ENCODE data around the gene HSD17B11.
"Not testable (repeated sequence)": the region's sequence is repeated elsewhere in the genome, so short reads cannot be mapped to it uniquely, and the experiment has no call there.

HSD17B11 gene

GRCh38 chr4:87356832-87357526, 34.0 kb downstream of the HSD17B11 start:
- Mint-ChIP-seq H3K27ac (no peak overlapping the region), H3K27me3 (no peaks in the 10 kb centered on the region), H3K4me1 (no peaks in the 10 kb centered on the region), H3K36me3 (ENCODE audit: low read depth) (peaks cover 16% of the 10 kb centered on the region), H3K4me3 (no peak overlapping the region), H3K9me3 (no peaks in the 10 kb centered on the region)
- ATAC-seq (no peak), DNase-seq (no peak)

- Mint-ChIP-seq H3K27ac (no peak overlapping the region), H3K4me3 (no peak overlapping the region), H3K27me3 (no peaks in the 10 kb centered on the region), H3K9me3 (no peaks in the 10 kb centered on the region), H3K36me3 (ENCODE audit: low read depth) (peaks cover 12% of the 10 kb centered on the region), H3K4me1 (no peaks in the 10 kb centered on the region)
- no peak for DNase-seq
- ATAC-seq = no peak
Measured at GRCh38 chr4:87354168-87355102, 36.6 kb downstream of the HSD17B11 start.

- Mint-ChIP-seq H3K4me3 (no peak overlapping the region), H3K9me3 (no peaks in the 10 kb centered on the region), H3K27ac (no peak overlapping the region), H3K4me1 (no peaks in the 10 kb centered on the region), H3K36me3 (ENCODE audit: low read depth) (peaks cover 12% of the 10 kb centered on the region), H3K27me3 (no peaks in the 10 kb centered on the region)
- ATAC-seq (no peak), DNase-seq (peak; percentile 12)
Measured at GRCh38 chr4:87353592-87353991, 37.4 kb downstream of the HSD17B11 start.

- ATAC-seq = no peak
- Mint-ChIP-seq H3K4me1 (no peaks in the 10 kb centered on the region), H3K27me3 (no peaks in the 10 kb centered on the region), H3K36me3 (ENCODE audit: low read depth) (peaks cover 35% of the 10 kb centered on the region), H3K27ac (no peak overlapping the region), H3K4me3 (no peak overlapping the region), H3K9me3 (peaks cover 18% of the 10 kb centered on the region)
- DNase-seq = no peak
Measured at GRCh38 chr4:87345139-87345538, 45.8 kb downstream of the HSD17B11 start.

GRCh38 chr4:87342872-87343271, 48.1 kb downstream of the HSD17B11 start:
- peaks cover 29% of the 10 kb centered on the region for H3K9me3 Mint-ChIP-seq
- H3K27ac Mint-ChIP-seq = no peak overlapping the region
- H3K4me3 Mint-ChIP-seq = no peak overlapping the region
- peaks cover 54% of the 10 kb centered on the region for H3K36me3 Mint-ChIP-seq (ENCODE audit: low read depth)
- no peaks in the 10 kb centered on the region for H3K27me3 Mint-ChIP-seq
- ATAC-seq = no peak
- no peaks in the 10 kb centered on the region for H3K4me1 Mint-ChIP-seq
- DNase-seq = no peak

GRCh38 chr4:87341954-87342635, 48.9 kb downstream of the HSD17B11 start:
- Mint-ChIP-seq H3K9me3 (peaks cover 33% of the 10 kb centered on the region), H3K36me3 (ENCODE audit: low read depth) (peaks cover 59% of the 10 kb centered on the region)
- not testable (repeated sequence) for H3K4me1 Mint-ChIP-seq, H3K4me3 Mint-ChIP-seq, H3K27ac Mint-ChIP-seq, H3K27me3 Mint-ChIP-seq, DNase-seq, ATAC-seq

GRCh38 chr4:87339440-87339839, 51.5 kb downstream of the HSD17B11 start:
- DNase-seq (no peak), ATAC-seq (no peak)
- peaks cover 25% of the 10 kb centered on the region for H3K9me3 Mint-ChIP-seq
- no peaks in the 10 kb centered on the region for H3K27me3 Mint-ChIP-seq
- H3K36me3 Mint-ChIP-seq (ENCODE audit: low read depth) = peaks cover 58% of the 10 kb centered on the region
- no peaks in the 10 kb centered on the region for H3K4me1 Mint-ChIP-seq
- no peak overlapping the region for H3K4me3 Mint-ChIP-seq
- H3K27ac Mint-ChIP-seq = no peak overlapping the region

- Mint-ChIP-seq H3K27ac (no peak overlapping the region), H3K27me3 (no peaks in the 10 kb centered on the region), H3K9me3 (peaks cover 38% of the 10 kb centered on the region), H3K4me1 (no peaks in the 10 kb centered on the region), H3K36me3 (ENCODE audit: low read depth) (peaks cover 65% of the 10 kb centered on the region), H3K4me3 (no peak overlapping the region)
- ATAC-seq (no peak), DNase-seq (no peak)
Measured at GRCh38 chr4:87337361-87337760, 53.6 kb downstream of the HSD17B11 start.

GRCh38 chr4:87333267-87333666, 57.7 kb downstream of the HSD17B11 start:
- Mint-ChIP-seq H3K36me3 (ENCODE audit: low read depth) (peaks cover 42% of the 10 kb centered on the region), H3K27ac (no peak overlapping the region), H3K4me3 (no peak overlapping the region), H3K27me3 (no peaks in the 10 kb centered on the region), H3K9me3 (peaks cover 61% of the 10 kb centered on the region), H3K4me1 (no peaks in the 10 kb centered on the region)
- DNase-seq (no peak), ATAC-seq (no peak)

GRCh38 chr4:87330761-87331160, 60.2 kb downstream of the HSD17B11 start:
- Mint-ChIP-seq H3K27me3 (no peaks in the 10 kb centered on the region), H3K9me3 (peaks cover 57% of the 10 kb centered on the region), H3K36me3 (ENCODE audit: low read depth) (peaks cover 24% of the 10 kb centered on the region), H3K4me1 (no peaks in the 10 kb centered on the region), H3K27ac (no peak overlapping the region), H3K4me3 (no peak overlapping the region)
- ATAC-seq = no peak
- no peak for DNase-seq

- H3K27me3 Mint-ChIP-seq = no peaks in the 10 kb centered on the region
- H3K27ac Mint-ChIP-seq = no peak overlapping the region
- H3K36me3 Mint-ChIP-seq (ENCODE audit: low read depth) = no peaks in the 10 kb centered on the region
- H3K9me3 Mint-ChIP-seq = peaks cover 32% of the 10 kb centered on the region
- ATAC-seq = no peak
- no peaks in the 10 kb centered on the region for H3K4me1 Mint-ChIP-seq
- no peak overlapping the region for H3K4me3 Mint-ChIP-seq
- no peak for DNase-seq
Measured at GRCh38 chr4:87327136-87327535, 63.9 kb downstream of the HSD17B11 start.

- Mint-ChIP-seq H3K4me1 (no peaks in the 10 kb centered on the region), H3K9me3 (peaks cover 25% of the 10 kb centered on the region)
- ATAC-seq = no peak
Measured at GRCh38 chr4:87326460-87326859, 64.5 kb downstream of the HSD17B11 start.

GRCh38 chr4:87322754-87323153, 68.2 kb downstream of the HSD17B11 start, which contains the start of gene HSD17B13:
TSS of gene HSD17B13 (minus strand) at chr4:87322882. CDS start at chr4:87322841, 41 bp downstream.
- no peaks in the 10 kb centered on the region for H3K9me3 Mint-ChIP-seq
- DNase-seq = no peak

More at GRCh38 chr4:87326460-87326859, 64.5 kb downstream of the HSD17B11 start:
- Mint-ChIP-seq H3K27ac (no peak overlapping the region), H3K36me3 (ENCODE audit: low read depth) (no peaks in the 10 kb centered on the region), H3K4me3 (no peak overlapping the region), H3K27me3 (no peaks in the 10 kb centered on the region)
- DNase-seq = no peak

GRCh38 chr4:87321888-87322287, 69.1 kb downstream of the HSD17B11 start:
- Mint-ChIP-seq H3K4me1 (no peaks in the 10 kb centered on the region), H3K27me3 (no peaks in the 10 kb centered on the region), H3K27ac (no peak overlapping the region), H3K36me3 (ENCODE audit: low read depth) (no peaks in the 10 kb centered on the region), H3K9me3 (no peaks in the 10 kb centered on the region), H3K4me3 (no peak overlapping the region)
- ATAC-seq (no peak), DNase-seq (no peak)

More at GRCh38 chr4:87322754-87323153, 68.2 kb downstream of the HSD17B11 start, which contains the start of gene HSD17B13:
- no peaks in the 10 kb centered on the region for H3K36me3 Mint-ChIP-seq (ENCODE audit: low read depth)
- no peak within 1 kb of the TSS for H3K4me3 Mint-ChIP-seq
- no peaks in the 10 kb centered on the region for H3K4me1 Mint-ChIP-seq
- no peak for ATAC-seq
- H3K27ac Mint-ChIP-seq = no peak within 1 kb of the TSS
- no peaks in the 10 kb centered on the region for H3K27me3 Mint-ChIP-seq

All from activated naive CD8-positive, alpha-beta T cell treated with anti-CD3 and anti-CD28 coated beads, Interleukin-2, amount 50 U/mL, for 24 hours (primary cell).